ENCODE results near the gene OR7E24.
A peak's percentile ranks its signal among the peaks of the same experiment; 100 is the strongest.
"Not testable (repeated sequence)": the region's sequence is repeated elsewhere in the genome, so short reads cannot be mapped to it uniquely, and the experiment has no call there.

The OR7E24 gene

GRCh38 chr19:9250630-9251029, at the start of gene OR7E24:
Gene OR7E24 (plus strand): TSS chr19:9250930. CDS start chr19:9251044, 114 bp downstream.
- DNase-seq: no peak

GRCh38 chr19:9205501-9206113, 45.1 kb upstream of the OR7E24 start:
- peak; percentile 65 for DNase-seq

- no peak for DNase-seq
Measured at GRCh38 chr19:9219489-9219888, 31.2 kb upstream of the OR7E24 start, which contains the start of gene OR7D4. Gene OR7D4 (minus strand): TSS chr19:9219589. CDS start chr19:9214837, 4,752 bp downstream.

- no peak for DNase-seq
Measured at GRCh38 chr19:9251236-9251635, 506 bp downstream of the OR7E24 start.

GRCh38 chr19:9283485-9283884, 32.8 kb downstream of the OR7E24 start:
- DNase-seq: not testable (repeated sequence)

- no peak for DNase-seq
Measured at GRCh38 chr19:9289231-9289884, 38.6 kb downstream of the OR7E24 start.

- no peak for DNase-seq
Measured at GRCh38 chr19:9295411-9295849, 44.7 kb downstream of the OR7E24 start.

- DNase-seq: no peak
Measured at GRCh38 chr19:9296336-9296735, 45.6 kb downstream of the OR7E24 start.

Data from stimulated activated CD4-positive, alpha-beta T cell treated with anti-CD3 and anti-CD28 coated beads, Interleukin-1b, Interleukin-23, amount 100 ng/mL, for 48 hours (primary cell).